ENCODE data around the gene INPP5F.
A peak's percentile ranks its signal among the peaks of the same experiment; 100 is the strongest.
"Not testable (repeated sequence)": the region's sequence is repeated elsewhere in the genome, so short reads cannot be mapped to it uniquely, and the experiment has no call there.

INPP5F gene

GRCh38 chr10:119780879-119781480 is 55.1 kb downstream of the INPP5F start:
- no peak for DNase-seq

- DNase-seq = no peak
These were observed 55.6 kb downstream of the INPP5F start for GRCh38 chr10:119781498-119781897.

- DNase-seq = no peak
These were observed 57.3 kb downstream of the INPP5F start for GRCh38 chr10:119782981-119783664.

GRCh38 chr10:119783665-119784027 is 57.8 kb downstream of the INPP5F start:
- no peak for DNase-seq

- DNase-seq = peak; percentile 34
These were observed 58.7 kb downstream of the INPP5F start for GRCh38 chr10:119784340-119785067.

- no peak for DNase-seq
These were observed 60.4 kb downstream of the INPP5F start for GRCh38 chr10:119786117-119786769.

- not testable (repeated sequence) for DNase-seq
These were observed 69.3 kb downstream of the INPP5F start for GRCh38 chr10:119795101-119795500.

GRCh38 chr10:119796039-119796438 is 70.2 kb downstream of the INPP5F start:
- DNase-seq = no peak

- DNase-seq = no peak
These were observed 75.3 kb downstream of the INPP5F start for GRCh38 chr10:119801176-119801575.

GRCh38 chr10:119801998-119802538 is 76.2 kb downstream of the INPP5F start:
- no peak for DNase-seq

GRCh38 chr10:119803264-119803663 is 77.4 kb downstream of the INPP5F start:
- DNase-seq = no peak

- no peak for DNase-seq
These were observed 79.9 kb downstream of the INPP5F start for GRCh38 chr10:119805702-119806230.

GRCh38 chr10:119806334-119807130 is 80.7 kb downstream of the INPP5F start:
- DNase-seq = no peak

- no peak for DNase-seq
These were observed 82.3 kb downstream of the INPP5F start for GRCh38 chr10:119807960-119808697.

- DNase-seq = no peak
These were observed 85.3 kb downstream of the INPP5F start for GRCh38 chr10:119811122-119811521.

GRCh38 chr10:119812684-119813083 is 86.8 kb downstream of the INPP5F start:
- no peak for DNase-seq

- no peak for DNase-seq
These were observed 89.8 kb downstream of the INPP5F start for GRCh38 chr10:119815671-119816070.

GRCh38 chr10:119817991-119818888 is 92.4 kb downstream of the INPP5F start:
- DNase-seq = no peak

GRCh38 chr10:119818889-119819270 is 93.0 kb downstream of the INPP5F start:
- no peak for DNase-seq

GRCh38 chr10:119821182-119821581 is 95.3 kb downstream of the INPP5F start:
- DNase-seq = no peak

Measured in NCI-H345 (cell line).